ENCODE measurements around the gene NOVA1.

NOVA1 gene

GRCh38 chr14:26602902-26603301 lies 5.1 kb upstream of the NOVA1 start:
- Histone ChIP-seq H3K4me3 (ENCODE audit: low read length, poor library complexity, severe bottlenecking) (no peak overlapping the region), H3K4me1 (ENCODE audit: insufficient read depth, low read length, poor library complexity, severe bottlenecking) (no peaks in the 10 kb centered on the region), H3K9ac (ENCODE audit: low read depth, low read length, poor library complexity, severe bottlenecking) (no peak overlapping the region), H3K27me3 (ENCODE audit: insufficient read depth, low read length, poor library complexity, severe bottlenecking) (no peaks in the 10 kb centered on the region), H2AFZ (ENCODE audit: low read length) (no peak overlapping the region), H3K4me2 (ENCODE audit: low read depth, low read length, poor library complexity, severe bottlenecking) (no peak overlapping the region), H3F3A (ENCODE audit: low read depth) (no peaks in the 10 kb centered on the region), H4K20me1 (ENCODE audit: insufficient read depth, low read length, poor library complexity, severe bottlenecking) (no peaks in the 10 kb centered on the region), H3K36me3 (ENCODE audit: insufficient read depth, low read length) (no peaks in the 10 kb centered on the region), H3K79me2 (ENCODE audit: insufficient read depth, low read length) (no peaks in the 10 kb centered on the region), H3K9me2 (replicated peaks; ENCODE audit: low read depth, low read length) (no peaks in the 10 kb centered on the region), H3K9me3 (ENCODE audit: insufficient read depth, low read depth, low read length) (no peaks in the 10 kb centered on the region)
- TF ChIP-seq CTCF (conservative IDR thresholded peaks at IDR 0.05; ENCODE audit: low read length) (no peak), EZH2phosphoT487 (IDR thresholded peaks at IDR 0.05; ENCODE audit: borderline replicate concordance) (no peak)

GRCh38 chr14:26601856-26602255 lies 4.0 kb upstream of the NOVA1 start:
- Histone ChIP-seq H3K79me2 (ENCODE audit: insufficient read depth, low read length) (no peaks in the 10 kb centered on the region), H3K9me3 (ENCODE audit: insufficient read depth, low read depth, low read length) (no peaks in the 10 kb centered on the region), H3K4me3 (ENCODE audit: low read length, poor library complexity, severe bottlenecking) (no peak overlapping the region), H3K4me1 (ENCODE audit: insufficient read depth, low read length, poor library complexity, severe bottlenecking) (no peaks in the 10 kb centered on the region), H2AFZ (ENCODE audit: low read length) (no peak overlapping the region), H4K20me1 (ENCODE audit: insufficient read depth, low read length, poor library complexity, severe bottlenecking) (no peaks in the 10 kb centered on the region), H3K4me2 (ENCODE audit: low read depth, low read length, poor library complexity, severe bottlenecking) (no peak overlapping the region), H3F3A (ENCODE audit: low read depth) (no peaks in the 10 kb centered on the region), H3K27me3 (ENCODE audit: insufficient read depth, low read length, poor library complexity, severe bottlenecking) (no peaks in the 10 kb centered on the region), H3K9ac (ENCODE audit: low read depth, low read length, poor library complexity, severe bottlenecking) (no peak overlapping the region), H3K36me3 (ENCODE audit: insufficient read depth, low read length) (no peaks in the 10 kb centered on the region), H3K9me2 (replicated peaks; ENCODE audit: low read depth, low read length) (no peaks in the 10 kb centered on the region)
- TF ChIP-seq EZH2phosphoT487 (IDR thresholded peaks at IDR 0.05; ENCODE audit: borderline replicate concordance) (no peak), CTCF (conservative IDR thresholded peaks at IDR 0.05; ENCODE audit: low read length) (no peak)

GRCh38 chr14:26599291-26599690 lies 1.5 kb upstream of the NOVA1 start:
- Histone ChIP-seq H3K27me3 (ENCODE audit: insufficient read depth, low read length, poor library complexity, severe bottlenecking) (no peaks in the 10 kb centered on the region), H2AFZ (ENCODE audit: low read length) (no peak overlapping the region), H3K79me2 (ENCODE audit: insufficient read depth, low read length) (no peaks in the 10 kb centered on the region), H3F3A (ENCODE audit: low read depth) (no peaks in the 10 kb centered on the region), H3K4me2 (ENCODE audit: low read depth, low read length, poor library complexity, severe bottlenecking) (no peak overlapping the region), H3K9me3 (ENCODE audit: insufficient read depth, low read depth, low read length) (peaks cover 2% of the 10 kb centered on the region; the same call in 1 of the 2 replicates), H3K36me3 (ENCODE audit: insufficient read depth, low read length) (no peaks in the 10 kb centered on the region), H3K4me1 (ENCODE audit: insufficient read depth, low read length, poor library complexity, severe bottlenecking) (no peaks in the 10 kb centered on the region), H4K20me1 (ENCODE audit: insufficient read depth, low read length, poor library complexity, severe bottlenecking) (no peaks in the 10 kb centered on the region), H3K4me3 (ENCODE audit: low read length, poor library complexity, severe bottlenecking) (no peak overlapping the region), H3K9ac (ENCODE audit: low read depth, low read length, poor library complexity, severe bottlenecking) (no peak overlapping the region), H3K9me2 (replicated peaks; ENCODE audit: low read depth, low read length) (no peaks in the 10 kb centered on the region)
- no peak for TF ChIP-seq EZH2phosphoT487 (IDR thresholded peaks at IDR 0.05; ENCODE audit: borderline replicate concordance)

GRCh38 chr14:26598672-26599131 lies 869 bp upstream of the NOVA1 start:
- H3K4me1 ChIP-seq (ENCODE audit: insufficient read depth, low read length, poor library complexity, severe bottlenecking) = no peaks in the 10 kb centered on the region
- no peaks in the 10 kb centered on the region for H3F3A ChIP-seq (ENCODE audit: low read depth)
- no peak overlapping the region for H2AFZ ChIP-seq (ENCODE audit: low read length)
- no peaks in the 10 kb centered on the region for H3K79me2 ChIP-seq (ENCODE audit: insufficient read depth, low read length)
- H3K4me2 ChIP-seq (ENCODE audit: low read depth, low read length, poor library complexity, severe bottlenecking) = no peak overlapping the region
- peaks cover 2% of the 10 kb centered on the region; the same call in 1 of the 2 replicates for H3K9me3 ChIP-seq (ENCODE audit: insufficient read depth, low read depth, low read length)
- no peak overlapping the region for H3K4me3 ChIP-seq (ENCODE audit: low read length, poor library complexity, severe bottlenecking)
- no peaks in the 10 kb centered on the region for H4K20me1 ChIP-seq (ENCODE audit: insufficient read depth, low read length, poor library complexity, severe bottlenecking)
- H3K9me2 ChIP-seq (replicated peaks; ENCODE audit: low read depth, low read length) = no peaks in the 10 kb centered on the region
- no peak overlapping the region for H3K9ac ChIP-seq (ENCODE audit: low read depth, low read length, poor library complexity, severe bottlenecking)
- H3K36me3 ChIP-seq (ENCODE audit: insufficient read depth, low read length) = no peaks in the 10 kb centered on the region
- no peaks in the 10 kb centered on the region for H3K27me3 ChIP-seq (ENCODE audit: insufficient read depth, low read length, poor library complexity, severe bottlenecking)
- no peak for TF ChIP-seq EZH2phosphoT487 (IDR thresholded peaks at IDR 0.05; ENCODE audit: borderline replicate concordance)
- TF ChIP-seq CTCF (conservative IDR thresholded peaks at IDR 0.05; ENCODE audit: low read length) = no peak

Measured in Loucy (cell line).